Measurements from ENCODE around the gene RAB17.

The RAB17 gene

DNA sequence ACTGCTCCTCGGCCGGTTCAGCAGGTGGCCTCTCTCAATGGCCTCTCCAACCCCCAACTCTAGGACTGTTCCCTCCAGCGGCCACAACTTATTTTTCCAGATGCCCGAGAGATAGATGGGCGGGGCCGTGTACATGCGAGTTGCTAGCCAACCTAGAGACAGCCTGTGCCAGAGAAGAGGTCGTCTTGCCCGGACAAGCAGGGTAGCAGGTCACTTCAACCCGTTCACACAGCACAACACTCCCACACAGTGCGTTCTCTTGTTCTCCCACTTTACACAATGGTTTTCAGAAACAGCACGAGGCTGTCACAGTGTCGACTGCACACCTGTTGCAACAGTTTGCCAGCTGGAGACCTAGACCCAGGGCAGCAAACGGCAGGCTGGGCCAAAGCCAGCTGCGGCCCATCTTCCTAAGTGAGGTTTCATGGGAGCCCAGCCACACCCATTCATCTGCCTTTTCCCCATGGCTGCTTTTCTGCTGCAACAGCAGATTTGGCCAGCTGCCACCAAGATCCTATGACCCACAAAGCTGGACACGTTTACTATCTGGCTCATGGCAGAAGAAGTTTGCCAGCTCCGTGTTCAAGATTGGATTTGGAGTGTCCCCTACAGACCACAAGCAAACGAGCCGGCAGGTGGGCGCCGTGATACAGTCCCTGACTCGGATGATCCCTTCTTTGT, 31.4 kb downstream of the RAB17 start:
- no peak for DNase-seq (ENCODE audit: low spot score)

DNA sequence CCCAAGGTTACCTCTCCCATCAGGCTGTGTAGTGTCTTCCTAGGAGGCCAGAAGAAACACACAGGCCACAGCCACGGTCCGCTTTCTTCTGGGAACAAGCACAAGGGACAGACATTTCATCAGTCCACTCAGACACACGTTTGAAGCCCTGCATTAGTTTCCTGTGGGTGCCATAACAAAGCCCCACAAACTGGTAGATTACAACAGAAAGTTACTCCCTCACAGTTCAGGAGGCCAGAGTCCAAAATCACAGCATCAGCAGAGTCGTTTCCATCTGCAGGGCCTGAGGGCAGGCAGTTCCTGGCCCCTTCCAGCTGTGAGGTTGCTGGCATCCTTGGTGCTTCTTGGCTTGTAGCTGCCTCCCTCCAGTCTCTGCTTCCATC, 32.9 kb downstream of the RAB17 start:
- no peak for DNase-seq (ENCODE audit: low spot score)

DNA sequence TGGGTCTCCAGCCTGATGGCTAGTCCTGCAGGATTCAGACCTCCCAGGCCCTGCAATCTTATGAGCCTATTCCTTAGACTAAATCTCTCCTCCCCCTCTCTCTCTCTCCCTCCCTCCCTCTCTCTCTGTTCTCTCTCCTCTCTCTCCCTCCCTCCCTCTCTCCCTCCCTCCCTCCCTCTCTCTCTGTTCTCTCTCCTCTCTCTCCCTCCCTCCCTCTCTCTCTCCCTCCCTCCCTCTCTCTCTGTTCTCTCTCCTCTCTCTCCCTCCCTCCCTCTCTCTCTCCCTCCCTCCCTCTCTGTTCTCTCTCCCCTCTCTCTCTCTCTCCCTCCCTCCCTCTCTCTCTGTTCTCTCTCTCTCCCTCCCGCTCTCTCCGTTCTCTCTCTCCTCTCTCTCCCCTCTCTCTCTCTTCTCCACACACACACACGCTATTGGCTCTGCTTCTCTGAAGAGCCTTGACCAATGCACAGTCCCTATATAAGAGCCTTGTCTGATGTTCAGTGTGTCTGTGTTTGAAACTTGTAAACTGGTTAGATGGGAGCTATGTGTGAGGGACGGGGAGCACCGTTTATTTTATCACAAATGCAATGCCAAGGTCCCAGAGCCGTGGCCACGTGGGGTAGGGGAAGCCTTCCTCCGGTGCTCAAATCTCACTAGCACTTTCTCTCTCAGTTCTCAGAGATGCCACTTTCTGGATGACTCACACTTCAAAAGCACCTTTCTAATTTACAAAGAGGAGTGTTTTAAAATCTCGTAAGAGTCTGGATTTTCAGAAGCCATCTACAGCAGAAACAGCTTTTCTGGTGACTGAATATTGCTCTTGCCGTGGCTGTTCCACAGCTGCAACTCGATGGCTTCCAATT, 33.5 kb downstream of the RAB17 start:
- no peak for DNase-seq (ENCODE audit: low spot score)

- no peak for DNase-seq (ENCODE audit: low spot score)
Measured at GRCh38 chr2:237555560-237555959, 35.0 kb downstream of the RAB17 start.

DNA sequence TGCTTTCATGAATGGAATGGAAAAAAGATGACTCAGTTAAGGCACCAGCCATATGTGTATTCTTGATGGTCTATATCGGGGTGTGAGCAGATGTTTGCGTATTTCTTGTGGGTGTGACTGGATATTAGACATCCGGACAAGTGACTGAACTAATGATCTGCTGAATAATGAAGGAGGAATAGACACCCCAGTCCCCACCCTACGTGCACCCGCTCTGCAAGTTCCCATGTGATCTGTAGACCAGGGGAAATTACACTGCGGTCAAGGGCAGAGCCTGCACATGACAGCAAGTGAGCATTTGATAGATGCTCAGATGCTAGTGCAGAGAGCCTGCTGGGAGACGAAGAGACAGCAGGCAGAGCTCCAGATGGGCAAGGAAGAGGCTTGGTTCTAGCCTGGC, 36.6 kb downstream of the RAB17 start:
- no peak for DNase-seq (ENCODE audit: low spot score)

- DNase-seq (ENCODE audit: low spot score): no peak
Measured at GRCh38 chr2:237552908-237553307, 37.6 kb downstream of the RAB17 start.

DNA sequence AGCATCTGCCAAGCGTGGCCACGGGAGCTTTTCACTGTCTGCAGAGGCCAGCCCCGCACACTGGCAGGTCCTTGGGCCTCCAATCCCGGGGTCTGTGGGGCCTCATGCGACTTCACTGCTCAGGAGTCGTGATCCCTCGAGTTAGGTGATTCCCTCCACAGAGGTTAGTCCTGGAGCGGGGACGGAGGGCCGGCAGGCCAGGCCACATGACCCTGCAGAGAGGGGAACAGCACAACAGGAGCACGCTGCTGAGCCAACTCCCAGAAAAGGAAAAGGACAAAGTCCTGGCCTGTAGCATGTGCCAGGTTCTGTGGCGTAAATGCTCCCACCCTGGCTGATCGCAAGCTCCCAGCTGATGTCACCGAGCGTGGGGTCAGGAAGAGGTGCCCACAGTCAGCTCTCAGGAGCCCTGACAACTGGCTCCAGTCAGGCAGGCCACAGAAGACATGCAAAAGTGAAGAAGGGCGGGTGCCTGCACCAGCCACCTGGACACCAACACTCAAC, 39.4 kb downstream of the RAB17 start:
- no peak for DNase-seq (ENCODE audit: low spot score)

- DNase-seq (ENCODE audit: low spot score): no peak
Measured at GRCh38 chr2:237549643-237550415, 40.7 kb downstream of the RAB17 start.

GRCh38 chr2:237549216-237549615, 41.3 kb downstream of the RAB17 start:
- no peak for DNase-seq (ENCODE audit: low spot score)

DNA sequence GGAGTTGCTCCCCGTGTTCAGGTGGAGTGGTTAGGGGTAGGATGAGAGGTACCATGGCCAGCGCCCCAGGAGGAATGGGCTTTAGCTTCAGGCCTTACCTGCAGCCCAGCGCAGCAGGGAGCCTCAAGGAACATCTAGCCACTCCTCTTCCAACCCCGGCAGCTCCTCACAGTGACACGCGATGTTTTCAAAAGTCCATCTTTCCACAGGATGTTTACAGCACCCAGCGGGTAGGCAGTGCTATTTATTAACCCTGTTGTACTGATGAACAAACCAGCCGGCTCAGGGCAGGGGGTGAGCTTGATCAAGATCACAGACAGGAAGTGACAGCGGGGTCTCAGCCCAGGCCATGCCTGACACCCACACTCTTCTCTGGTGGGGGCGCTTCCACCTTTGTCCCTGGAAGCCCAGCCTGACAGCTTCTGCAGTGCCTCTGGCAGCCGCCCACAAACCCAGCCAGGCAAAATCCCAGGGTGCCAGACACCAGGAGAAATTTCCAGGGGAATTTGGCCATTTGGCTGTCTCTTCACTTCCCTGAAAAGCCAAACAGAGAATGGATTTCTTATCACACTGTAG, 42.6 kb downstream of the RAB17 start:
- no peak for DNase-seq (ENCODE audit: low spot score)

DNA sequence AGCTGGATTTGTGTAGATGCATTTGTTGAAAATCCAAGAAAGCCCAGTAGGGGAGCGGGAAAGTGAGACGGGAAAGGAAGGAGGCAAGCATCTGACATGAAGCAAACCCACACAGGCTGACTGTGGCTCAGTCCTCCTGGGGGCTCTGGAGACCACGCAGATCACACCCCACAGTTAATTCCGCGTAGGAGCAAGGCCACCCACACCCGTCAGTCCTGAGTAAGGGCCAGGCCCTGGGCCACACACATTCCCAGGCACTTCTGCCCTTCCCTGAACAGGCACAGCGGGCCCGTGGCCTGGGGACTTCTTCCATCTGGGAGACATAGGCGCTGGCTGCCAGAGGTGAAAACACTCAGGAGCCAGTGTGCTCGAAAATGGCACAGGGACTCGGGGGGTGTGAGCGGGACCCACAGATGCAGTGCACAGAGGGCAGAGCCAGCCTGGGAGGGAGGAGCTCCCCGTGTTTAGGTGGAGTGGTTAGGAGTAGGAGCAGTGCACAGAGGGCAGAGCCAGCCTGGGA, 43.6 kb downstream of the RAB17 start:
- no peak for DNase-seq (ENCODE audit: low spot score)

- no peak for DNase-seq (ENCODE audit: low spot score)
Measured at GRCh38 chr2:237546040-237546875, 44.3 kb downstream of the RAB17 start.

GRCh38 chr2:237542001-237542704, 48.4 kb downstream of the RAB17 start:
- no peak for DNase-seq (ENCODE audit: low spot score)

DNA sequence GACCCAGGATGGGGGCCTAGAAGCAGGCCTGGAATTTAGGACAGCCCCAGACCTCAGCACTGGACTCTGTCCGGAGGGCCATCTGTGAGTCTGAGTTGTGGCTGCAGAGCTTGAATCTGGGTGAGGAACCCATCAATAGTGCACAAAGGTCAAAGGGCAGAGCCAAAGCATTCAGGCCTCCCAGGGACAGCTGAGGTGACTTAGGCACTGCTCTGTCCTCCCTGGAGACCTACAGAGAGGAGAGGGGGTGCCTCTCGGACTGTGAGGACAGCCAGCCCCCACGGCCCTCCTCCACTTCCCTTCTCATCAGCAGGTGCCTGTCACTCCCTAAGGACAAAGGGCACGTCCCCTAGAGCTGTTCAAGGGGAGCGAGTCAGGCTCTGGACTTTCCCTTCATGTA, 49.3 kb downstream of the RAB17 start:
- DNase-seq (ENCODE audit: low spot score): no peak

DNA sequence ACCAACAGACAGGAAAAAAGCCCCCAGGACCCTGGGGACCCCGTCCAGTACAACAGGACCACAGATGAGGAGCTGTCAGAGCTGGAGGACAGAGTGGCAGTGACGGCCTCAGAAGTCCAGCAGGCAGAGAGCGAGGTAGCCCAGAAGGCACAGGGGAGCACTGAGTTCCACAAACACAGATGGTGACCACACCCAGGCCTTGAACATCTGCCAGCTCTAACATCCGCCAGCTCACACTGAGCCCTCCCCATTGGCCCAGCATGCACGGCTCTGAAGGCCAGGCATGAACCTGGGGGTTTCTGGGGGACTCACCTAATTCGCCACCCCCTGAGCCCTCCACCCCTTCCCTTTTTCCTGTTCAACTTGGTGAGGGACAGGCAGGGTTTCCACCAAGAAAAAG, 49.7 kb downstream of the RAB17 start:
- peak; percentile 64 for DNase-seq (ENCODE audit: low spot score)

DNA sequence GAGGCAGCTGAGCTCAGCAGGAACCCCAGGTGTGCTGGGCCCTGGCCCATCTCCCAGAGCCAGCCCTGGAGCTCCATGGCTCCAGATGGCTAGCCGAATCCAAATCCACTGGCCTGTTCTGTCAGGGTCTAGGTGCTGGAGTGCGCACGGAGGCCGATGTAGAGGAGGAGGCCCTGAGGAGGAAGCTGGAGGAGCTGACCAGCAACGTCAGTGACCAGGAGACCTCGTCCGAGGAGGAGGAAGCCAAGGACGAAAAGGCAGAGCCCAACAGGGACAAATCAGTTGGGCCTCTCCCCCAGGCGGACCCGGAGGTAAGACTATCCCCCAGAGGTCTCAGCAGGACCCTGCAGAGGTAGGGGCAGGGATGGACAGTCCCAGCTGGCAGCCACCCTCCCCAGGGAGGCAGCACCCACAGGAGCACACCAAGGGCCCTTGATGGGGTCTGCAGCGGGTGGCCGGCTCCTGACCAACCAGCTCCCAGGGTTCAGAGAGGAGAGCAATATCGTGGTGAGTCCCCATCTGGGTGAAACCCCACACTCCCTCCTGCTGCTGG, 50.2 kb downstream of the RAB17 start:
- no peak for DNase-seq (ENCODE audit: low spot score)

- no peak for DNase-seq (ENCODE audit: low spot score)
Measured at GRCh38 chr2:237539681-237540080, 50.9 kb downstream of the RAB17 start.

- no peak for DNase-seq (ENCODE audit: low spot score)
Measured at GRCh38 chr2:237538901-237539300, 51.6 kb downstream of the RAB17 start.

DNA sequence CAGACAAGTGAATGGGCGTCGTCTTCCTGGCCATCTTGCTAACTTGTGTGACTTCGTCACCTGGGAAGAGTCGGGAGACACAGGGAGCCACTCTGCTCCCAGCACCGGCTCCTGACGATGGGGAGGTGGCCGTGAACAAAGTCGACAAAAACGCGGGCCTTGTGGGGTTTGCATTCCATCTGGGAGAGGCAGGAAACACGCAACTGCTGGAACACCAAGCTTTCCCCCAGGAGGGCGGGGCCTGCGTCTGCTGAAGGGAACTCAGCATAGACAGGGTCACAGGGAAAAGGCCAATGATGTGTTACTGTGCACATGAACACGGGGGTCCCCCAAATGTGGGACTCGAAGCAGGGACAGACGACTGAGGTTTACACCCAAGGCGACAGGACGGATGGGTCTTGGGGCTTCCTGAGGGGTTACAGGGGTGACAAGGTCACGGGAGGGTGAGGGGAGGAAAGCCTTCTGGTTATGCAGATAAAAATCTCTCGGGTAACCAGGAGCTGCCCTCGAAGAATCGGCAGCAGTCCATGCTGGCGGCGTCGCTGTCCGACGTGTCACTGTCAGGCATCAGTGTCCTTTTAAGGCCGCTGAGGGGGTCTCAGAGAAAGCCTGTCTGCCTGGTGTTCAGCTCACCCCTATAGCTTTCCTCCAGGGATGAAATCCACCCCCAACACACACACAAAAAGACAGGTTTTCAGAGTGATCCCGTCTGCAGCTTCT, 52.4 kb downstream of the RAB17 start:
- no peak for DNase-seq (ENCODE audit: low spot score)

Measured in hematopoietic multipotent progenitor cell treated with erythropoietin and hydrocortisone succinate and interleukin-3 and kit ligand, for 15 days (in vitro differentiated cells).